ENCODE measurements around the gene FHIT. TPM values are rescaled to one million over a fixed set of nuclear protein-coding genes. Genes with fewer than 3 reads are reported as not detected.

Gene FHIT
- total RNA-seq, 4 donors from 2014 or later = 4.6 to 6.1 (median 5.7) TPM

GRCh38 chr3:60309539-60310268 lies 941.5 kb downstream of the FHIT start:
- WGBS = 87% methylated on average over 6 of the region's 6 CpGs
- Histone ChIP-seq H3K27ac (replicated peaks in 1 of 4) (no peak overlapping the region), H3K27me3 (no peaks in the 10 kb centered on the region), H3K36me3 (no peaks in the 10 kb centered on the region), H3K9me3 (no peaks in the 10 kb centered on the region), H3K4me3 (no peak overlapping the region), H3K4me1 (peaks cover 0 to 17% (median 5%) of the 10 kb centered on the region in 4 donors)
- DNase-seq (ENCODE audit: extremely low spot score) = no peak
- no peak for TF ChIP-seq EP300 (IDR thresholded peaks at IDR 0.05)
- TF ChIP-seq CTCF (IDR thresholded peaks at IDR 0.05) = no peak
- no peak for TF ChIP-seq POLR2AphosphoS5 (IDR thresholded peaks at IDR 0.05)
- TF ChIP-seq POLR2A (IDR thresholded peaks at IDR 0.05; ENCODE audit: low read depth) = no peak
- intact Hi-C loops (cut with DNase I) = no loop called here

GRCh38 chr3:60308808-60309207 lies 942.4 kb downstream of the FHIT start:
- DNase-seq (ENCODE audit: extremely low spot score) = no peak
- H3K4me3 ChIP-seq = no peak overlapping the region
- intact Hi-C loops (cut with DNase I) = no loop called here
- no peaks in the 10 kb centered on the region for H3K27me3 ChIP-seq
- no peak overlapping the region for H3K27ac ChIP-seq (replicated peaks in 1 of 4)
- H3K9me3 ChIP-seq = no peaks in the 10 kb centered on the region
- peaks cover 0 to 9% (median 4%) of the 10 kb centered on the region in 4 donors for H3K4me1 ChIP-seq
- TF ChIP-seq POLR2AphosphoS5 (IDR thresholded peaks at IDR 0.05) (no peak), POLR2A (IDR thresholded peaks at IDR 0.05; ENCODE audit: low read depth) (no peak), EP300 (IDR thresholded peaks at IDR 0.05) (no peak), CTCF (IDR thresholded peaks at IDR 0.05) (no peak)
- WGBS = 61% methylated on average over 3 of the region's 3 CpGs
- H3K36me3 ChIP-seq = no peaks in the 10 kb centered on the region

- H3K27ac ChIP-seq (replicated peaks in 1 of 4) = no peak overlapping the region
- H3K9me3 ChIP-seq = no peaks in the 10 kb centered on the region
- H3K4me3 ChIP-seq = no peak overlapping the region
- 99% methylated on average over 5 of the region's 5 CpGs for WGBS
- H3K36me3 ChIP-seq = no peaks in the 10 kb centered on the region
- no peaks in the 10 kb centered on the region for H3K4me1 ChIP-seq
- TF ChIP-seq CTCF (IDR thresholded peaks at IDR 0.05) (no peak), POLR2A (IDR thresholded peaks at IDR 0.05; ENCODE audit: low read depth) (no peak), POLR2AphosphoS5 (IDR thresholded peaks at IDR 0.05) (no peak), EP300 (IDR thresholded peaks at IDR 0.05) (no peak)
- intact Hi-C loops (cut with DNase I) = no loop called here
- H3K27me3 ChIP-seq = no peaks in the 10 kb centered on the region
- no peak for DNase-seq (ENCODE audit: extremely low spot score)
These were observed 943.6 kb downstream of the FHIT start for GRCh38 chr3:60307562-60308199.

DNA sequence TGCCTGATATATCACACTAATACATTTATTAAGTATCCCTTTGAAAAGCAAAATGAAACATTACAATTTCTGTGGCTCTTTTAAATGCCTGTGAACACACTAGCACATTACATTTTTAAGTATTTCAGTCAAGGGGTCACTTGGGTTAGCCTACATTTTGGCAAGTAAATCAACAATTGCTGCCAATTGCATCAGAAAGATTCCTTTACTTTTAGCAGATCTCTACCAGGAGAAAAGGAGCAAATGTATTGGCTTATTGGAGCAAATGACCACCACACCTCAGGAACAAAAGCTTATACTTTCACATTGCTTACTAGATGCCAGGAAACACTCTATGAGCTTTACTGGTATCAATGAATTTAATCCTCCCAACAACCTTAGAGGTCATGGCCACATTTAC lies 947.1 kb downstream of the FHIT start:
- TF ChIP-seq CTCF (IDR thresholded peaks at IDR 0.05) (no peak), POLR2A (IDR thresholded peaks at IDR 0.05; ENCODE audit: low read depth) (no peak), POLR2AphosphoS5 (IDR thresholded peaks at IDR 0.05) (no peak), EP300 (IDR thresholded peaks at IDR 0.05) (no peak)
- no peaks in the 10 kb centered on the region for H3K27me3 ChIP-seq
- DNase-seq (ENCODE audit: extremely low spot score) = no peak
- H3K4me3 ChIP-seq = no peak overlapping the region
- no peak overlapping the region for H3K27ac ChIP-seq (replicated peaks in 1 of 4)
- intact Hi-C loops (cut with DNase I) = no loop called here
- no peaks in the 10 kb centered on the region for H3K36me3 ChIP-seq
- no peaks in the 10 kb centered on the region for H3K4me1 ChIP-seq
- no peaks in the 10 kb centered on the region for H3K9me3 ChIP-seq

Data from esophagus muscularis mucosa (tissue), 4 donors.